Gastroesophageal sphincter (tissue), 4 donors: ENCODE data around the gene MPND. TPM values are rescaled to one million over a fixed set of nuclear protein-coding genes. Genes with fewer than 3 reads are reported as not detected.

Experiments used
- ATAC-seq: fragments of 150-250 bp; one replicate; pipeline ENCODE4 v1.9.1; 2016; ENCODE audit warnings: mild to moderate bottlenecking, moderate library complexity
- H3K27ac ChIP-seq, 4 donors: fragments of 200-600 bp; sonication (generic) in 3 of 4; 1 replicate in 3 of 4; 2 replicates in 1 of 4; pipeline ENCODE4 v1.5.1; 2016 to 2019
- H3K27me3 ChIP-seq: fragments of 200-600 bp; sonication (generic); one replicate; pipeline ENCODE4 v1.5.1; 2019
- H3K36me3 ChIP-seq, 2 donors: fragments of 200-600 bp; sonication (generic); one replicate each; pipeline ENCODE4 v1.5.1; 2019; ENCODE audit warnings: control low read depth in 1 of 2
- H3K4me1 ChIP-seq, 3 donors: fragments of 200-600 bp; sonication (generic); 1 replicate in 2 of 3; 2 replicates in 1 of 3; pipeline ENCODE4 v1.5.1; 2016 to 2019; ENCODE audit warnings: control low read depth in 2 of 3
- H3K4me3 ChIP-seq, 2 donors: fragments of 200-600 bp; sonication (generic); one replicate each; pipeline ENCODE4 v1.5.1; 2019; ENCODE audit warnings: mild to moderate bottlenecking in 1 of 2, moderate library complexity in 1 of 2
- H3K9me3 ChIP-seq, 3 donors: fragments of 200-600 bp; sonication (generic); one replicate each; pipeline ENCODE4 v1.5.1; 2017 to 2019; ENCODE audit warnings: control low read depth in 2 of 3
- CTCF ChIP-seq, 4 experiments: fragments of 200-600 bp in 2 of 4; fragments of 450-650 bp in 2 of 4; sonication (generic) in 1 of 4; IDR thresholded peaks; one replicate each; pipeline ENCODE4 v1.5.1; 2017 to 2019; ENCODE audit warnings: antibody characterized with exemption in 4 of 4, mild to moderate bottlenecking in 2 of 4, moderate library complexity in 2 of 4
- EP300 ChIP-seq: sonication (generic); formaldehyde crosslinking; IDR thresholded peaks from one replicate; pipeline ENCODE4 v1.6.1; 2017; ENCODE audit warnings: antibody characterized with exemption, mild to moderate bottlenecking
- POLR2A ChIP-seq, 2 donors: fragments of 450-650 bp; IDR thresholded peaks; one replicate each; pipeline ENCODE4 v1.6.1; 2017; ENCODE audit warnings: antibody characterized with exemption in 2 of 2, mild to moderate bottlenecking in 2 of 2, moderate library complexity in 1 of 2
- POLR2AphosphoS5 ChIP-seq: sonication (generic); formaldehyde crosslinking; IDR thresholded peaks from one replicate; pipeline ENCODE4 v1.6.1; 2017; ENCODE audit warnings: antibody characterized with exemption
- WGBS, 2 donors: methylation state at CpG; one replicate each; pipeline ENCODE4 v1.1.5; 2018; ENCODE audit warnings: low coverage in 1 of 2; 5-methylcytosine and 5-hydroxymethylcytosine counted together
- total RNA-seq, 4 donors: library from RNA; depleted of rRNA; stranded (reverse); fragments of >200 nt; gene quantifications; one replicate each; pipeline ENCODE4 v1.1.0, GENCODE V29; 2016

Gene MPND
- total RNA-seq, 4 donors from 2014 or later = 4.7 to 7.5 (median 6.0) TPM

- no peak for ATAC-seq
- 55 to 56% methylated on average over 2 to 3 of the region's 10 CpGs for WGBS, 2 donors
- no peak for TF ChIP-seq EP300
- no peak for TF ChIP-seq CTCF (IDR thresholded peaks at IDR 0.05)
- no peak for TF ChIP-seq POLR2A (IDR thresholded peaks at IDR 0.05)
- no peak for TF ChIP-seq POLR2AphosphoS5
- H3K27ac ChIP-seq = peak overlapping the region in 3 of 4 donors; percentile 87 to 91 (median 87)
- H3K27me3 ChIP-seq = no peaks in the 10 kb centered on the region
- H3K4me3 ChIP-seq = no peak overlapping the region
- H3K36me3 ChIP-seq = no peaks in the 10 kb centered on the region
- no peaks in the 10 kb centered on the region for H3K9me3 ChIP-seq
- H3K4me1 ChIP-seq = peaks cover 10 to 98% (median 77%) of the 10 kb centered on the region in 3 donors
These were observed 33.3 kb downstream of the MPND start for GRCh38 chr19:4376671-4376990.

- 26 to 38% methylated on average over 4 to 6 of the region's 23 CpGs for WGBS, 2 donors
- H3K4me1 ChIP-seq = peaks cover 10 to 96% (median 72%) of the 10 kb centered on the region in 3 donors
- no peaks in the 10 kb centered on the region for H3K36me3 ChIP-seq
- no peaks in the 10 kb centered on the region for H3K9me3 ChIP-seq
- H3K27ac ChIP-seq = peak overlapping the region in 3 of 4 donors; percentile 87 to 91 (median 87)
- TF ChIP-seq CTCF (IDR thresholded peaks at IDR 0.05) (no peak), POLR2A (IDR thresholded peaks at IDR 0.05) (no peak), POLR2AphosphoS5 (no peak), EP300 (no peak)
- no peaks in the 10 kb centered on the region for H3K27me3 ChIP-seq
- no peak for ATAC-seq
- H3K4me3 ChIP-seq = no peak overlapping the region
These were observed 33.8 kb downstream of the MPND start for GRCh38 chr19:4376991-4377781.

GRCh38 chr19:4378886-4379285 lies 35.5 kb downstream of the MPND start:
- H3K27ac ChIP-seq = peak overlapping the region in 2 of 4 donors; percentile 48 to 68
- whole genome bisulfite sequencing, 2 donors = 80 to 89% methylated on average over 1 to 7 of the region's 11 CpGs
- H3K36me3 ChIP-seq = peaks cover 0 to 6% of the 10 kb centered on the region in 2 donors
- ATAC-seq = no peak
- no peak overlapping the region for H3K4me3 ChIP-seq
- TF ChIP-seq CTCF (IDR thresholded peaks at IDR 0.05) (no peak), EP300 (no peak), POLR2A (IDR thresholded peaks at IDR 0.05) (no peak), POLR2AphosphoS5 (no peak)
- no peaks in the 10 kb centered on the region for H3K27me3 ChIP-seq
- H3K9me3 ChIP-seq = no peaks in the 10 kb centered on the region
- H3K4me1 ChIP-seq = peaks cover 10 to 79% (median 57%) of the 10 kb centered on the region in 3 donors

- H3K4me1 ChIP-seq = peaks cover 10 to 77% (median 50%) of the 10 kb centered on the region in 3 donors
- peak; percentile 17 for ATAC-seq
- peak overlapping the region in 3 of 4 donors; percentile 48 to 68 (median 59) for H3K27ac ChIP-seq
- H3K36me3 ChIP-seq = peaks cover 0 to 14% of the 10 kb centered on the region in 2 donors
- TF ChIP-seq POLR2A (IDR thresholded peaks at IDR 0.05) (no peak), POLR2AphosphoS5 (peak; percentile 56), CTCF (IDR thresholded peaks at IDR 0.05) (no peak)
- 51 to 57% methylated on average over 1 to 14 of the region's 20 CpGs for WGBS, 2 donors
- no peaks in the 10 kb centered on the region for H3K27me3 ChIP-seq
- H3K4me3 ChIP-seq = no peak overlapping the region
- no peaks in the 10 kb centered on the region for H3K9me3 ChIP-seq
These were observed 36.3 kb downstream of the MPND start for GRCh38 chr19:4379383-4380253.
